Occipital lobe (tissue), 2 donors: ENCODE data around the gene NCKAP5. TPM values are rescaled to one million over a fixed set of nuclear protein-coding genes. Genes with fewer than 3 reads are reported as not detected.
"Not testable (repeated sequence)": the region's sequence is repeated elsewhere in the genome, so short reads cannot be mapped to it uniquely, and the experiment has no call there.

ENCODE experiments used
- DNase-seq: peaks from one replicate; lab custom pipeline; 2025; lab: John Stamatoyannopoulos, UW
- total RNA-seq: library from RNA; depleted of rRNA; stranded (reverse); fragments of >200 nt; gene quantifications from one replicate; pipeline ENCODE4 v1.2.3, GENCODE V29; 2014

Gene NCKAP5
- total RNA-seq, 1 donor from 2014 or later, result 14.0 TPM

DNA sequence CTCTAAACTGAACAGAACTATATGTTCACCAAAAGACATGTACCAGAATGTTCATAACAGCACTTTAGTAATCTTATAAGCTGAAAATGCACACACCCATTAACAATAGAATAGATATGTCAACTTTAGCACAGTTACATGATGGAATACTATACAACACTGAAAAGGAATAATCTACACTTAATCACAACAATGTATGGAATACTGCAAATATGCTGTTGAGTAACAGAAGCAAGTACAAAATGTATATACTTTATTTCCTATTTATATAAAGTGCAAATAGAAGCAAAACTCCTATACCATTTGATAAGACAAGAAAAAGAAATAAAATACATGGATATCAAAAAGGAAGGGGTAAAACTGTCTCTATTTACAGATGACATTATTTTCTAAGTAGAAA, 352.8 kb downstream of the NCKAP5 start:
- no peak for DNase-seq

DNA sequence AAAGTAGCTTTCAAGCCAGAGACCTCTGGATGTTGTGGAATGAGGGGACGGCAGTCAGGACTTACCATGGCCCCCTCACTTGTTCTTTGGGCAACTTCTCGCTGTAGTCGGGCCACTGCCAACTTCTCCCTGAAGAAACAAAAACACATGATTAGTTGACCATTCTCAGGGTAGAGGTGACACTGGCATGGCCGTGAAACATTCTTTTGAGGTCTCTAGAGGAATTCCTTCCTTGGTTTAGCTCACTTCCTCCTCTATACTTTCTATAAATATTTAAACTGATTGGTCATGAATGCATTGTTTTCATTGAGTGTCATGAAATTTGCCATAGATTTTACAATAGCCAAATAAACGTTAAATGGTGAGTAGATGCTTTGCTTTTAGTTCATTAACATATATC, 354.6 kb downstream of the NCKAP5 start:
- DNase-seq, result no peak

DNA sequence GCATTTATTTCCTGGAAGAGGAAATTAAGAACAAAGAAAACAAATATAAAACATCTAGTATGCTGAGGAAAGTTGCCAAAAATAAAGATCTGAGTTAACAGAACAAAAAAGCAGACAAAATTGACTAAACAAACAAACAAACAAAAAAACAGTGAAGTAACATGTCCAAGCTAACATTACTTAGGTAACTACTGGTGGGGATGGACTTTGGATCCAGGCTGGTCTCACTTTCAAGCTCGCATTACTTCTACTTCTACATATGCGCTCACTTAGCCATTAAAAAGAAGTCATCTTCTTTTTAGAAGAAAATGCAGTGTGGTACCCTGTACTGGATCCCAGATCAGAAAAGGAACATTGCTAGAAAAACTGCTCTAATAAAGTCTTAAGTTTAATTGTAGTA, 358.9 kb downstream of the NCKAP5 start:
- DNase-seq, result no peak

DNA sequence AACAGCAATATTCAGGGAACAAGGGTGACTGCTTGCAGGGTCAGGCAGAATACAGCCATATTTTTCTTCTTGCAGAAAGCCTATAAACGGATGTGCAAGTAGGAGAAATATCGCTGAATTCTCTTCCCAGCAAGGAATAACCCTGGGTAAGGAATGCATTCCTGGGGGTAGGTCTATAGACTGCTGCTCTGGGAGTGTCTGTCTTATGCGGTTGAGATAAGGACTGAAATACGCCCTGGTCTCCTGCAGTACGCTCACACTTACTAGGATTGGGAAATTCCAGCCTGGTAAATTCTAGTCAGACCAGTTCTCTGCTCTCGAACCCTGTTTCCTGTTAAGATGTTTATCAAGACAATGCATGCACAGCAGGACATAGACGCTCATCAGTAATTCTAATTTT, 361.6 kb downstream of the NCKAP5 start:
- DNase-seq, result not testable (repeated sequence)

DNA sequence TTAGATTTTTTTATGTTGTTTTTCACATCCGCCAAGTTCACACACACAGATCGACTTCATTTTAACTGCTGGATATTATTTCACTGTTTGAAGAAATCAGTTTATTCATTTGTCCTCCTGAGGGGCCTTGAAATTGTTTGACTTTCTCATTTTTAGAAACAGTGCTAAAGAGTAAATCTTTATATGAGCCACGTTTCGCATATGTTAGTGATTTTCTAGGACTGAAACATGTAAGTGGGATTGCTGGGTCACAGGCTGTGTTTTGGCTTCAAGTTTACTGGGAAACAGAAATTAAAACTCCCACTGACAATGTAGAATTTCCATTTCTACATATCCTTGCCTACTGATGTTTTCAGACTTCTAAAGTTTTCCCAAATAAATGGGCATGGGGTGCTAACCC, 363.8 kb downstream of the NCKAP5 start:
- no peak for DNase-seq

DNA sequence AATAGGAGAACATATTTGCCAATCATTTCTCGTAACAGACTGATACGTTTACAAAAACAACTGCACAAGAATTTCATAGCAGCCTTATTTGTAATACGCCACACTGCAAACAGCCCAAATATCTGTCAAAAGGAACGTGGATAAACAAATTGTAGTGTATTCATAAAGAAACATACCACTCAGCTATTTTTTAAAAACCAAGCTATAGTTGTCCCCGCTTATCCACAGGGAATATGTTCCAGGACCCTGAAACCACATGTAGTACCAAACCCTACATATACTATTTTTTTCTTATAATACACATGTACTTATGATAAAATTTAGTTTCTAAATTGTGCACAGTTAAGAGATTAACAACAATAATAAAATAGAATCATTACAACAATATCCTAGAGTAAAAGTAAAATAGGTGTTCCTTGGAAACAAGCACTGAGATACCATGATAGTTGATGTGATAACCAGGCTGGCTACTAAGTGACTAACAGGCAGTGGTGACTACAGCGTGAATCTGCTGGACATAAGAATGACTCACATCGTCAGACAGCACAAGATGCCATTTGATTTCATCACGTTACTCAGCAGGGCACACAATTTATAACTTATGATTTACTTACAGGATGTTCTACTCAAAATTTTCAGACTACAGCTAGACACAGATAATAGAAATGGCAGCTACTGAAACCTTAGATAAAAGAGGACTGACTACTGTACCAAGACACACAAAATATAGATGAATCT, 367.4 kb downstream of the NCKAP5 start:
- no peak for DNase-seq

DNA sequence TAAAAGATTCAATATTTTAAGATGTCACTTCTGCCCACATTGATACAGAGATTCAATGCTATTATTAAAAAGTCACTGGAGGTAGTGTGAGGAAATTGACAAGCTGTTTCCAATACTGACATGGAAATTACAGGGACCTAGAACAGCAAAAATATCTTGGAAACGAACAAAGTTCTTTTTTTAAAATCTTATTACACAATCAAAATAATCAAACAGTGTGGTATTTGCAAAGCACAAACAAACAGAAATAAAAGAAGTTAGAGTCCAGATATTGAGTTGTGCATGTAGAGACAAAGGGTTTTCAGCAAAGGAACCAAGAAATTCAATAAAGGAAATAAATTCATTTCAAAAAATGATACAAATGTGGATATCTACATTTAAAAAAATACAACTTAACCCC, 369.6 kb downstream of the NCKAP5 start:
- no peak for DNase-seq

DNA sequence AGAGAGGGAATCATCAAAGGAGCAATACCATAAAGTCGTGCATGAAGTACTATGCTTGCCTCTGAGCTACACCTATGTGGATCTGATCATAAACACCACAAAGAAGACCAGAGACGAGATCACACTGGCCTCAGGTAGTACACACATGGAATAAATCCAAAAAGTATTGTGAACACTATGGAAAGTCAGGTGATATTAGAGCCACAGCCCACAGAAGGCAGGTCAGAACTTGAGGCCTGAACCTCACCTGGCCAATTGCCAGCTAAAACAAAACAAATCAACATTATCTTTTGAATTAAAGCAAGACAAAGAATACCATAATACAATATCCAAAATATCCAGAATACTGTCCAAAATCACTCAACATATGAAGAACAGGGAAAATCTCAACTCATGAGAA, 371.1 kb downstream of the NCKAP5 start:
- no peak for DNase-seq

DNA sequence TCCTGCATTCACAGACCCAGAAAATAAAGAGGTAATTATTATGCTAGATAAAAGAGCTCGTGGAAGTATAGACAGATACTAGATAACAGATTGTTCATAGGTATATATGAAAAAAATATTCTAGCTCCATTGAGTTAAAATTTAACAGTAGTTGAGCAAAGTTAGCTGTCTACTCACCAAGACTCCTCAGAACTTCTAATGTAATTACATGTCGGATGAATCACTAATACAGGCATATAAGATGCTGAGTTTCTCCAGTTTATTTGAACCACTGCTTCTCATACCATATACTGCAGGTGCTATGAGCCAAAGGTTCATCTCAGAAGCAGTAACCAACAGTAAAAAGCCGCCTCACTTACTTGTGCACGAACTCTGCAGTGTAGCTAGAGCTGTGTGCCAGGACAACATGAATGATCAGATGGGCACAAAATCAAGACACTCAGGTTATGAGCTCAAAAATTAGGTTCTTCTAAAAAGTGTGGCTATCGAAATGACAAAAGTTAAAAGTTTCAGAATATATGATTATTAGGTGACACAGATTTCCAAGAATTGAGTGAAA, 373.4 kb downstream of the NCKAP5 start:
- no peak for DNase-seq

DNA sequence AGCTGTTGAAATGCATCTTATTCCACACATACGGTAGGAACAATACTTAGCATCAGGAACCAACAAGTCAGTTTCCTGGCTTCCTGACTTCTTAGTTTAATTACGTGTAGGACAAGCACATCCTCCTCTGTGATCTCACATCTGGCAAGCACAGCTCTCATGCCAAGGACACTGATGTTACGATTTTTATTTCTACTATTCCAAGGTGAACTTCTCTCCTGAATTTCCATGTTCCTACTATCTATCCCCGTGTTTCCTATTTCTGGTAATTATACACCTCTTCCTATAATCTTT, 374.0 kb downstream of the NCKAP5 start:
- no peak for DNase-seq

DNA sequence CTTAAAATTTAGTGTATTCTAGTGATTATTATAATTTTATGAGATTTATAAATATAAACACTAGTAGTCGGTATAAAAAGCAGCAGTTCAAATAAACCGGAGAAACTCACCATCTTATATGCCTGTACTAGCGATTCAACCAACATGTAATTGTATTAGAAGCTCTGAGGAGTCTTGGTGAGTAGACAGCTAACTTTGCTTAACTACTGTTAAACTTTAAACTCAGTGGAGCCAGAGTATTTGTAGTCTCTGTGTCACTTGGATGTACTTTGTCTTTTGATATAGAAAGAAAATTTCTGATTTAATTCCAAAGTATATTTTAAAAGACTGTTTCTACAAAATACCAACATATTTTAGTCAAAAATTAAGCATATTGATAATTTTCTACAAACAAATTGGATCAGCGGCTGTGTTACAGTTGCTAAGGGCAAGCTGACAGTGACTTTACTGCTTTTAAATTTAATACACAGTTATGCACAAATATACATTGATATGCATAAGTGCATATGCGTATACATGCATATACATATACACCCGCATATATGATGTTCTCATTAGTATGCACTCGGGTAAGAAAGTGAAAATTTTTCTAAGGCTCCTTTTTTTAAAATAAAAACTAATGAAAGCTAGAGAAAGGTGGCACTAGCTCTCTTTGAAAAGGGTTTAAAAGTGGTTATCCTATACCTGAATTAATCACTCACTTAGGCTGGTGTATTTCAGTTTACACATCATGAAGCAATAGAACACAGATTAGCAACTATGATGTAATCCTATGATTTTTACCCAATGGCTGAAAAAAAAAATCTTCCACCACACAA, 374.5 kb downstream of the NCKAP5 start:
- DNase-seq, result no peak

DNA sequence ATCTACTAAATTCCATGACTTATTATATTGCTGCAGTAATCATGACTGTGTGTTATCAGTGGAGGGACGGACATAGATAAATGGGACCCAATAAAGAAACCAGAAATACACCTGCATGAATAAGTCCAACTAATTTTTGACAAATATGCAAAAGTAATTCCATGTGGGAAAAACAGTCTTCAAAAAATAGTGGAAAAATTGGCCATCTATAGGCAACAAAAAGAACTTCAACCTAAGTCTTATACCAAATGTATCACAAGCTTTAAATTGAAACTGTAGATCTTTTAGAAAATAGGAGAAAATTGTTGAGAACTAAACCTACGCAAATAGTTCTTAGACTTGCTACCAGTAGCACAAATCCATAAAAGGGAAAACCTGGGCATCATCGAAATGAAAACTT, 376.2 kb downstream of the NCKAP5 start:
- DNase-seq, result no peak

DNA sequence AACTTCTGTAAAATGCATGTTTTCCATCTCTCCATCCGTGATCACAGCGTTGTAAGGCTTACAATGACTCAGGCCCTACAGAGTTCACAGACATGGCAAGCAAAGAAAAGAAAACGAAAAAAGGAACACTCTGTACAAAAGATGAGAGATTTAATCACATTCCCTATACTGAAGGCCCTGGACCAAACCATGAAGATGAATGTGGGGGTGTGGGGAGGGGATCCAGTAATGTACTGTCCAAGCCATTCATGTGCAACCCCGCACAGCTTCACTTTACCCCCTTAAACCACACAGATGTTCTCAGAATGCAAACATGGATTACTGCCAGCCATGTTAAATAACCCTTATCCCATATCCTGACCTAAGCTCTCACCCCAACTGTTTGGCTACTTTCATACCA, 391.1 kb downstream of the NCKAP5 start:
- DNase-seq, result no peak

DNA sequence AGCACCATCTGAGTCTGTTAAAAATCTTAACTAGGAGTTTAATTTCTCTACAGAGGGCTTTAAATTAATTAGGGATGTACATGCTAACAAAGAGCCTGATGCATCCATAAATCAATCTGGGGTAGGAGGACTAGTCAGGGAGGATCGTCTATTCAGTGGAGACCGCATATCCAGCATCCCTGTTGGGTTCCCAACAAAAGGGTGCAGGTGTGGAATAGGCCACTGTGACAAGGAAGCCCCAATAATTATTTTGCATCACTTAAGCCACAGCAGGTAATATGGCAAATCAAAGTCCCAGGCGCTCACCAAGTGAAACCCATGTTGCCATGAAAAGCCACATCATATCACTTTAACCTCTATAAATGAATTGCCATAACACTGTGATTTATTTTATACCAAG, 392.3 kb downstream of the NCKAP5 start:
- DNase-seq, result no peak

DNA sequence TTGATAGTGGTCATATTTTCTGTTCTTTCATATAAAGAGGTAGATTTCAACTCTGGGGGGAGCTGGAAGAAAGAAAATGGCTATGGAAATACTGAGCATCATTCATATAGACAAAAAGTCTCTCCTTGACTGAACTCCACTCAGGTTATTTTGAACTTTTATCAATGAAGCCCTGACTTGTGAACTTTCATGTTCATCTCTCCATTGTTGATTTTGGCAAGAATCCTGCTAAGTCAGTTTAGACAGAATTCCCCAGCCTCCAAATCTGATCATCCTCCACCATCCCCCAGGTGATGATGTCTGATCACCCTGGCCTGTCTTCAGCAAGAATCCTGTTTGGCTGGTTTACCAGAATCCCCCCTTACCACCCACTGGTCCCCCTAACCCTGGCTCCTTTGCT, 395.0 kb downstream of the NCKAP5 start:
- DNase-seq, result no peak

DNA sequence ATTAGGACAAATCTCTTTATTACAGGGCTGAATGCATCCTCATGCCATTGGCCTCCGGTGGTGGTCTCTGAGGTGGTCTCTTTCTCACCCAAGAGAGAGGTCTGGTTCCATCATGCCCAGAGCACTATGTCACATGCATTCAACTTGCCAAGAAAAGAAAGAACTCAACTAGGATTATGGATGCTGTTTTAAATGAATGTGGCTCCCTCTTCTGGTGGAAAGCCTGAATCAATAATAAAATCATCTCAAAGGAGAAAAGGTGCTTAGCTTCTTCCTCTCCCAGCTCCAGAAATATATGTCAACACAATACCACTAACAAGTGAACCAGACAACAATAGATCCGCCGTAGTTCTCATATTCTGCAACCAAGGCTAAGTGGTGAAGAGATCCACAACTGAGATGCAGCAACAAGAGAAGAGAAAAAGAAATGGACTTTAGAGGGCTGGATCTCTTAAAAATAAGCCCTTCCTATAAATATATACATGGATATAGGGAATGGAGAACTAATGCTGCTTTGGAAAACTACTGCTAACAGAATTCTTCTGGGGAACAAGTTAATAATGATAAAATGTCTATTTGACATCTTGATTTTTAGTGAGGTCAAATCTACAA, 396.8 kb downstream of the NCKAP5 start:
- no peak for DNase-seq

DNA sequence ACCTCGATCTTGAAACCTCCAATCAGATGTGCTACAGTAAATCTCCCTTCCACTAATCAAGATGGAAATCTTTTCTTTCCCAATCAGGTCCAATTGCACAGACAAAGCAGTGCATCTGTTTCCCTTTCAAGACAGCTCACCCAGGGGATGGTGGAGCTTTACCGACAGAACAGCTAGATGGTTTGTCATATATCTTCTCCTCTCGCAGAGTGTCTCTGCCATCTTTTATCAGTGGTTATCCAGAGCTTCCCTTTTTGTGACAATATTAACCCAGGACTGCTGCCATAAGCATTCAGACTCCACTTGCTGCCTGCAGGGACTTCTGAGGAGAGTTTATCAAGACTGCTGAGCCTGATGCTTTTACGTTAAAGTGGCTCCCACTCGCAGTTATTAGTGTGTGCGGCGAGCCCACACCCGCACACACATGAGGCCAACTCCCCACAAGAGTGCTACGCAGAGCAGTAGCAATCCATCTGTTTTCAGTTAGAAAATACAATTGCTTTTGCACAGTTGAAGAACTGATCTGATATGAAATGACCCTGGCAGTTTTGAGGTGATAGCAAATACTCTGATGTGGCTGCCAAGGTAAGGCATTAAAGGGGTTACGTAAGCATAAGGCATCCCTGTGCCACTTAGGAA, 398.9 kb downstream of the NCKAP5 start:
- DNase-seq, result no peak

DNA sequence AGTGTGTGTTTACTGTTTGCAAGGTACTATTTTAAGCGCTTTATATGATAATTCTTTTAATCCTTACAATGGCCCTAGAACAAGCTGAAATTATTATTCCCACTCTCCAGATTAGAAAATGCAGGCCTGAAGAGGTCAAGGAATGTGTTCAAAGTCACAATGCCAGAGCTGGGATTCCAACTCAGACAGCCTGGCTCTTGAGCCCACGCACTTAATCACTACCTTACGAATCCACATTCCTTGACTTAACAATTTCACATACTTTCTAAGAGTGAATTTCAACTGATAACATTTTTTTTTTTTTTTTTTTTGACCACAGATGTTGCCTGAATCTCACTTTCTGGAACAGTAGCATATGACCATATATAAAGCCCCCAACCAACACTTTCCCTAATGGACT, 400.3 kb downstream of the NCKAP5 start:
- no peak for DNase-seq

DNA sequence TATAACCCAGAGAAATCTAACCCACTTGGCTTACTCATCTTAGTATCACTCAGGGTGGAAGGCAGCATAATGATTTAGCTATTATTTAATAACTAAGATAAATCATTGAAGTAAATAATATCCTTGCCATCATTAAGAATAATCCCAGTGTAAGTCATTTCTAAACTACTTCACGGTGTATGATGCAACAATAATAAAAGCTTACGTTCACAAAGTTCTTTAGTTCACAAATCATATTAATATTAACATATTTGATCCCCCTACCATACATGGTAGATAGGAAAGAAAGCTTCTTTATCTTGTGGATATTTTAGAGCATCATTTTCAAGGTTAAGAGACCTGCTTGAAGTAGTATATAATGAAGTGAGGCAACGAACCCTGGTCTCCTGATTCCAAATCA, 401.0 kb downstream of the NCKAP5 start:
- no peak for DNase-seq

DNA sequence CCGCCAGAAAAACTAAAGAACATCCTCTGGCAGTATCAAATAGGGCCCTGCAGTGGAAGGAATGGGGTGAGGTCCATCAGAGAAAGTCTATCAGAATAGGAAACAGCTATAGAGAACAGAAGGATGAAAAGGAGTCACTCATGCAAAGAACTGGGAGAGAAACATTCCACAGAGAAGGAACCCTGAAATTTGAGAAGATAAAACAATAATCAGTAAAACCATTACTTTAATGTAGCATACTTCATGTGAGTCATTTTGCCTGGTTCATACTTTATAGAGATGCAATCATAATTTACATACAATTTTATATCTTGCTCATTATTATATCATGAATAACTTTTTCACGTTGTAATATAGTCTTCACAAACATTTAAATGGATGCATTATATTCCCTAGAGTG, 402.2 kb downstream of the NCKAP5 start:
- no peak for DNase-seq

DNA sequence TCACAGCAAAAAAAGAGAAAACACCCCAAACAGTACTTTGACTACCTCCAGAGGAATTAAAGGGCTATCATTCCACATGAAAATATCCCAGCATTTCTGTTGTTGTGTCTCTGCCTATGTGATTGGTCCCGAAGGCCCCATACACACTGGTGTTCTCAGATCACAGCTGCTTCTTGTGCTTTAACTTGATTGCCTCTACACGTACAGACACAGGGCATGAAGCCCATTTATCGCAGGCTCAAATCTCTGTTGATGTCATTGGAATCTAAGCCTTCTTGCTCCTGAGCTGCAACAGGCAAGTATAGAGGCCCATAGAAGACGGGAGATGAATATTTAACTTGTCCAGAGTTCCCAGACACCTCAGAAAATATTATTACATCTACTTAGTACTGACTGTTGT, 405.2 kb downstream of the NCKAP5 start:
- DNase-seq, result no peak

DNA sequence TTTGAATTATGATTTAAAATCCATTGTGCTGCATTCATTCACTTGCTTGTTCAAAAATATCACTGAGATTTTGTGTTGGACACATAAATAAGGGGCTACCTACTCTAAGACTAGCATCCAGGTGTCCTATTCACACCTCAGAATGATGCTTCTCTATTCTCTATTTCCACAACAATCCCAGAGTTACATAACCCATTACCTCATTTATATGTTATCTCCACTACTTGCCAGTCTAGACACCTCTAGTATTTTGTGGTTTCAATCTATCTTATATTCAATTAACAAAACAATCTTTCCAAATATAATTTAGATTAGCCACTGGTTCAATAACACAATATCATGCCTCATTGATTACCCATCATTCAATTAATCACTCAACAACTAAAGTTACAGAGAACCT, 409.8 kb downstream of the NCKAP5 start:
- DNase-seq, result no peak
